ENCODE data around the gene TERF2IP. TPM values are rescaled to one million over a fixed set of nuclear protein-coding genes. Genes with fewer than 3 reads are reported as not detected.

The TERF2IP gene
- 19.1 and 28.9 TPM in 2 replicates for polyA plus RNA-seq (2011; rRNA removed)
- polyA minus RNA-seq (2011; rRNA and poly(A)+ RNA removed), result 6.2 and 7.2 TPM in 2 replicates

- no peak for TF ChIP-seq CTCF (IDR thresholded peaks at IDR 0.05; ENCODE audit: insufficient read depth, low read depth, low read length)
- Histone ChIP-seq H3K27me3 (ENCODE audit: control insufficient read depth, insufficient read depth, low read length) (no peaks in the 10 kb centered on the region), H3K4me3 (ENCODE audit: low read depth, low read length) (peak within 1 kb of the TSS; percentile 96), H3K36me3 (ENCODE audit: control insufficient read depth, insufficient read depth, low read length) (peaks cover 2% of the 10 kb centered on the region; the same call in 1 of the 2 replicates)
- CTCF ChIA-PET, result interaction anchor here (0.8 to 1.5 kb wide), 4 partner anchors 10 to 177 kb away, joined by 3 to 5 read pairs (median 4); no protein-coding TSS in a partner anchor
- peak; percentile 76 for DNase-seq (ENCODE audit: low read depth)
- POLR2A ChIA-PET, result interaction anchor here (0.6 to 1.0 kb wide), 3 partner anchors 25 to 214 kb away, joined by 3 to 8 read pairs (median 7); partner anchors contain the start of gene ADAT1
These were observed at the start of gene TERF2IP, which contains the start of gene KARS1 for GRCh38 chr16:75647492-75648264. Gene TERF2IP, plus strand, starts transcription at chr16:75647773. Its CDS starts 110 bp downstream, at chr16:75647883. Gene KARS1, minus strand, starts transcription at chr16:75647665. Its CDS starts 26 bp downstream, at chr16:75647639.

- ChIA-PET CTCF (interaction anchor here (1.0 to 1.4 kb wide), 2 partner anchors 27 to 82 kb away, joined by 3 read pairs; no protein-coding TSS in a partner anchor), POLR2A (interaction anchor here (0.6 kb wide), 1 partner anchor 36 kb away, joined by 7 read pairs; no protein-coding TSS in a partner anchor)
- peaks cover 2% of the 10 kb centered on the region for H3K36me3 ChIP-seq (ENCODE audit: control insufficient read depth, insufficient read depth, low read length)
- no peaks in the 10 kb centered on the region for H3K27me3 ChIP-seq (ENCODE audit: control insufficient read depth, insufficient read depth, low read length)
- DNase-seq (ENCODE audit: low read depth), result no peak
- H3K4me3 ChIP-seq (ENCODE audit: low read depth, low read length), result no peak overlapping the region
- TF ChIP-seq CTCF (IDR thresholded peaks at IDR 0.05; ENCODE audit: insufficient read depth, low read depth, low read length), result no peak
These were observed 47.9 kb upstream of the TERF2IP start for GRCh38 chr16:75599452-75600277.

DNA sequence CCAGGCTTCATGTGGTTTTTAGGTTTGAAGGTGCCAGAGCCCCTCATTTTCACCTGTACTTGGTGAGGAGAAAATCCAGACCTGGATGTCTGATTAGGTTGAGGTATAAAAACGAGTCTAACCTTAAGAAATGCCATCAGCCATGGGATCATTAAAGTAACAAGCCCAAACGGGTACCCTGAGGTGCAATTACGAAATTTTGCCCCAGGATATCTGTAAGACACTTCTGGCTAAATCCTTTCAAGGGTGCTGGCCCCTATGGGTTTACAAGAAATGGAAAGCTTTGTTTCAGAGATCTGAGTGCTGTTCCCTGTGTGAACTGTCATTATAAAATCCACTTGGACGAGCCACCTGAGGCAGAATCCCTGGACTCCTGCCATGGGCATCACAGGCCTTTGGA lies 44.3 kb upstream of the TERF2IP start:
- TF ChIP-seq CTCF (IDR thresholded peaks at IDR 0.05; ENCODE audit: insufficient read depth, low read depth, low read length), result no peak
- Histone ChIP-seq H3K4me3 (ENCODE audit: low read depth, low read length) (no peak overlapping the region), H3K27me3 (ENCODE audit: control insufficient read depth, insufficient read depth, low read length) (no peaks in the 10 kb centered on the region), H3K36me3 (ENCODE audit: control insufficient read depth, insufficient read depth, low read length) (peaks cover 4% of the 10 kb centered on the region)
- DNase-seq (ENCODE audit: low read depth), result no peak
- ChIA-PET POLR2A (no interaction called here), CTCF (interaction anchor here (0.7 to 1.7 kb wide), 2 partner anchors 19 to 86 kb away, joined by 3 to 5 read pairs; no protein-coding TSS in a partner anchor)

GRCh38 chr16:75606507-75606906 lies 41.1 kb upstream of the TERF2IP start:
- ChIA-PET CTCF (interaction anchor here (0.6 to 4.0 kb wide), 2 partner anchors 14 to 204 kb away, joined by 5 to 18 read pairs; no protein-coding TSS in a partner anchor), POLR2A (no interaction called here)
- no peak overlapping the region for H3K4me3 ChIP-seq (ENCODE audit: low read depth, low read length)
- no peaks in the 10 kb centered on the region for H3K27me3 ChIP-seq (ENCODE audit: control insufficient read depth, insufficient read depth, low read length)
- no peak for TF ChIP-seq CTCF (IDR thresholded peaks at IDR 0.05; ENCODE audit: insufficient read depth, low read depth, low read length)
- peaks cover 5% of the 10 kb centered on the region for H3K36me3 ChIP-seq (ENCODE audit: control insufficient read depth, insufficient read depth, low read length)
- DNase-seq (ENCODE audit: low read depth), result no peak
